CD4-positive, alpha-beta memory T cell (primary cell): ENCODE measurements around the gene CDC42EP5. TPM values are rescaled to one million over a fixed set of nuclear protein-coding genes. Genes with fewer than 3 reads are reported as not detected.
A peak's percentile ranks its signal among the peaks of the same experiment; 100 is the strongest.

ENCODE experiments used
- CTCF ChIA-PET: fragments of 350-600 bp; sonication (Branson Sonifier 250); formaldehyde crosslinking; loops from one replicate; lab custom pipeline; 2021; ENCODE audit warnings: inconsistent platforms; ENCODE audit not compliant: partially characterized antibody; lab: Charles Lee
- POLR2A ChIA-PET: fragments of 350-600 bp; sonication (Branson Sonifier 250); formaldehyde crosslinking; loops from one replicate; lab custom pipeline; 2021; ENCODE audit not compliant: partially characterized antibody; lab: Charles Lee
- DNase-seq, 5 donors: peaks; one replicate each; pipeline versions ENCODE4 v3.0.0 to v3.0.0-alpha.2; 2020 to 2022; ENCODE audit warnings: mixed read lengths in 1 of 5
- H3K27ac ChIP-seq: one replicate; pipeline ENCODE4 v1.7.0; 2013; ENCODE audit warnings: low read depth, low read length
- H3K27me3 ChIP-seq: 2 replicates; pipeline ENCODE4 v1.7.0; 2013; ENCODE audit warnings: mild to moderate bottlenecking, low read length, moderate library complexity; ENCODE audit not compliant: insufficient read depth
- H3K36me3 ChIP-seq: 2 replicates; pipeline ENCODE4 v1.7.0; 2013; ENCODE audit warnings: mild to moderate bottlenecking, low read length, moderate library complexity; ENCODE audit not compliant: insufficient read depth
- H3K4me1 ChIP-seq: 2 replicates; pipeline ENCODE4 v1.7.0; 2013; ENCODE audit warnings: mild to moderate bottlenecking, low read length, moderate library complexity; ENCODE audit not compliant: insufficient read depth
- H3K4me3 ChIP-seq, 2 donors: one replicate each; pipeline ENCODE4 v1.7.0; 2013; ENCODE audit warnings: low read length in 2 of 2, mild to moderate bottlenecking in 1 of 2
- H3K9me3 ChIP-seq, 2 donors: one replicate each; pipeline ENCODE4 v1.7.0; 2013; ENCODE audit warnings: low read length in 2 of 2, control low read depth in 1 of 2; ENCODE audit not compliant: control insufficient read depth in 1 of 2
- H3K27ac Mint-ChIP-seq, 7 donors: one replicate each; pipeline ENCODE4 v1.8.0; 2020 to 2021; ENCODE audit warnings: mixed read lengths in 7 of 7, mild to moderate bottlenecking in 6 of 7, inconsistent platforms in 3 of 7, moderate library complexity in 3 of 7
- H3K27me3 Mint-ChIP-seq, 2 donors: one replicate each; pipeline ENCODE4 v1.8.0; 2020 to 2021; ENCODE audit warnings: mixed read lengths in 2 of 2
- H3K36me3 Mint-ChIP-seq, 2 donors: one replicate each; pipeline ENCODE4 v1.8.0; 2020 to 2021; ENCODE audit warnings: mixed read lengths in 2 of 2, inconsistent platforms in 1 of 2, mild to moderate bottlenecking in 1 of 2
- H3K4me1 Mint-ChIP-seq, 4 donors: one replicate each; pipeline ENCODE4 v1.8.0; 2020 to 2021; ENCODE audit warnings: mixed read lengths in 4 of 4, mild to moderate bottlenecking in 1 of 4
- H3K4me3 Mint-ChIP-seq, 8 donors: one replicate each; pipeline ENCODE4 v1.8.0; 2020 to 2021; ENCODE audit warnings: mixed read lengths in 8 of 8, mild to moderate bottlenecking in 7 of 8, moderate library complexity in 6 of 8, inconsistent platforms in 3 of 8
- H3K9me3 Mint-ChIP-seq, 8 donors: one replicate each; pipeline ENCODE4 v1.8.0; 2020 to 2021; ENCODE audit warnings: mixed read lengths in 8 of 8, mild to moderate bottlenecking in 5 of 8, inconsistent platforms in 3 of 8, moderate library complexity in 1 of 8
- intact Hi-C: fragments of 100-400 bp; cut with micrococcal nuclease; formaldehyde crosslinking; loops from one replicate; pipeline ENCODE4 v1.15.1; 2023
- polyA plus RNA-seq, 2 donors: library from polyadenylated mRNA; unstranded; fragments of 300-500 nt; fragmentation: Illumina TruSeq; gene quantifications; one replicate each; pipeline ENCODE4 v1.2.3, GENCODE V29; 2021
- total RNA-seq, 2 experiments: library from RNA; stranded (reverse); gene quantifications; one replicate each; pipeline ENCODE4 v1.2.3, GENCODE V29; 2021

Gene CDC42EP5
- total and polyA plus RNA-seq, 4 experiments from 2014 or later = not detected

GRCh38 chr19:54436628-54437252 lies 36.4 kb downstream of the CDC42EP5 start:
- H3K27ac Mint-ChIP-seq = no peak overlapping the region
- POLR2A ChIA-PET = interaction anchor here (0.6 to 1.5 kb wide), 3 partner anchors 9 to 12 kb away, joined by 3 to 5 read pairs (median 5); partner anchors contain the start of gene LENG8

DNA sequence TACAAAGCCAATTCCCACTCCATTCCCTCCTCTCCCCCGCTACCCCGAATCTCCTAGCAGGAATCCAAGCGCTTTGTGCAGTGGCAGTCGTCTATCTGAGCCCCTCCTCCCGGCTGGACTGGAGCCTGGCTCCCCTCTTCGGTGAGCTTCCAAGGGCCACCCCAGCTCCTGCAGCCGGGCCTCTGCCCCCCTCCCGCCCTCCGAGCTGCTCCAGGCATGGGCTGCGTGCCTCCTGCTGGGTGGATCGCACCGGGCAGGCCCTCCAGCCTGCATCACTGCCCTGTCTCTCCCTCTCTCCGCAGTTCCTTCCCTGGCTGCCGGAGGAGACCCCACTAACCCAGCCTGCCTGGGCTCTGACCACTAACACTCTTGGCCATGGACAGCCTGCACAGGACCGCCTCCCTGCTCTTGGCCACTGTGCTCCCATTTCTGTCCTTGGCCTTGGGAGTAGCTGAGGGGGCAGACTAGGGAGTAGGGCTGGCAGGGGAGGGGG lies 37.0 kb downstream of the CDC42EP5 start:
- no peaks in the 10 kb centered on the region for H3K9me3 ChIP-seq
- no peaks in the 10 kb centered on the region for H3K36me3 ChIP-seq
- peak overlapping the region in 1 of 7 donors; percentile 8 for H3K27ac Mint-ChIP-seq
- no peak overlapping the region for H3K27ac ChIP-seq
- no peaks in the 10 kb centered on the region for H3K27me3 ChIP-seq
- peaks cover 2% of the 10 kb centered on the region for H3K4me1 ChIP-seq
- no peak overlapping the region for H3K4me3 ChIP-seq
- peaks cover 0 to 7% of the 10 kb centered on the region in 2 donors for H3K36me3 Mint-ChIP-seq
- POLR2A ChIA-PET = interaction anchor here (0.6 to 1.5 kb wide), 3 partner anchors 10 to 13 kb away, joined by 3 to 5 read pairs (median 5); partner anchors contain the start of gene LENG8
- H3K4me3 Mint-ChIP-seq = no peak overlapping the region
- peaks cover 0 to 2% of the 10 kb centered on the region in 2 donors for H3K27me3 Mint-ChIP-seq
- H3K4me1 Mint-ChIP-seq = peaks cover 10 to 39% (median 19%) of the 10 kb centered on the region in 4 donors
- intact Hi-C loops = no loop called here
- no peaks in the 10 kb centered on the region for H3K9me3 Mint-ChIP-seq
- CTCF ChIA-PET = interaction anchor here (0.7 kb wide), 1 partner anchor 239 kb away, joined by 4 read pairs; no protein-coding TSS in a partner anchor
- DNase-seq = no peak

More at GRCh38 chr19:54436628-54437252, 36.4 kb downstream of the CDC42EP5 start:
- Histone ChIP-seq H3K27me3 (no peaks in the 10 kb centered on the region), H3K4me1 (no peaks in the 10 kb centered on the region), H3K36me3 (no peaks in the 10 kb centered on the region), H3K4me3 (no peak overlapping the region), H3K9me3 (no peaks in the 10 kb centered on the region), H3K27ac (no peak overlapping the region)
- DNase-seq = no peak
- Mint-ChIP-seq H3K4me3 (no peak overlapping the region), H3K36me3 (peaks cover 0 to 8% of the 10 kb centered on the region in 2 donors), H3K27me3 (peaks cover 0 to 2% of the 10 kb centered on the region in 2 donors), H3K9me3 (no peaks in the 10 kb centered on the region), H3K4me1 (peaks cover 9 to 35% (median 18%) of the 10 kb centered on the region in 4 donors)
- intact Hi-C loops = no loop called here
- CTCF ChIA-PET = interaction anchor here (0.7 kb wide), 1 partner anchor 238 kb away, joined by 4 read pairs; no protein-coding TSS in a partner anchor

DNA sequence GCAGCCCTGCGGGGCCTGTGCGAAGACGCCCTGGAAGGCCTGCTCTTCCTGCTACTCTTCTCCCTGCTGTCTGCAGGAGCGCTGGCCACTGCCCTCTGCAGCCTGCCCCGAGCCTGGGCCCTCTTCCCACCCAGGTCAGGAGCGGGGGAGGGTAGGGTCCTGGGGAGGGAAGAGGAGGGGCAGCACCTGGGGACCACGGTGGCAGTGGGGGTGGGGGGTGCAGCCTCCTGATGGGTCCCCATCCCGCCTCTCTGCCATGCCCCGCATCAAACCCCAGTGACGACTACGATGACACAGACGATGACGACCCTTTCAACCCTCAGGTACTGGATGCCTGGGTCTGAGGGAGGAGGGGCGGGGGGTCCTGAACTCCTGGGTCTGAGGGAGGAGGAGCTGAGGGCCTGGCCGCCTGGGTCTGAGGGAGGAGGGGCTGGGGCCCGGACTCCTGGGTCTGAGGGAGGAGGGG lies 37.5 kb downstream of the CDC42EP5 start:
- Histone ChIP-seq H3K4me1 (peaks cover 7% of the 10 kb centered on the region), H3K9me3 (no peaks in the 10 kb centered on the region), H3K36me3 (no peaks in the 10 kb centered on the region), H3K27me3 (no peaks in the 10 kb centered on the region), H3K4me3 (no peak overlapping the region), H3K27ac (no peak overlapping the region)
- Mint-ChIP-seq H3K4me3 (no peak overlapping the region), H3K4me1 (peaks cover 10 to 41% (median 18%) of the 10 kb centered on the region in 4 donors), H3K9me3 (no peaks in the 10 kb centered on the region), H3K36me3 (peaks cover 0 to 6% of the 10 kb centered on the region in 2 donors), H3K27ac (no peak overlapping the region), H3K27me3 (peaks cover 0 to 2% of the 10 kb centered on the region in 2 donors)
- POLR2A ChIA-PET = interaction anchor here (1.2 to 1.5 kb wide), 2 partner anchors 12 to 13 kb away, joined by 5 read pairs; partner anchors contain the start of gene LENG8
- DNase-seq = no peak
- intact Hi-C loops = no loop called here
- CTCF ChIA-PET = no interaction called here

DNA sequence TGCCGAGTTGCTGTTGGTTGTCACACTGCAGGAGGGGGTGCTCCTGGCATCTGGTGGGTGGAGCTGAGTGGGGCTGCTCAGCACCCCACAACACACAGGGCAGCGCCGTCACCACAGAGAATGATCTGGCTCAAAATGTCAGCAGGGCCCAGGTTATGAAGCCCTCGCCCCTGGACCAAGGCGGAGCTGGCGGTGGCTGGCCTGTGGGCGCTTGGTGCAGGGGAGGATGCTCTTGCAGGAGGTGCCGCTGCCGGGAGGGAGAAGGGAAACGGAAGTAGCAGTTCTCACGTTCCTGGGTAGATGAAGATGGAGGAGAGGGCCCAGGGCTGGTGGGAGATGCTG lies 38.3 kb downstream of the CDC42EP5 start:
- ChIA-PET CTCF (no interaction called here), POLR2A (interaction anchor here (1.7 kb wide), 1 partner anchor 14 kb away, joined by 8 read pairs; the partner anchor contains the start of gene LENG8)
- Histone ChIP-seq H3K4me1 (peaks cover 13% of the 10 kb centered on the region), H3K9me3 (no peaks in the 10 kb centered on the region), H3K27me3 (no peaks in the 10 kb centered on the region), H3K27ac (no peak overlapping the region), H3K4me3 (no peak overlapping the region), H3K36me3 (no peaks in the 10 kb centered on the region)
- intact Hi-C loops = no loop called here
- no peaks in the 10 kb centered on the region for H3K9me3 Mint-ChIP-seq
- DNase-seq = no peak
- peaks cover 0 to 2% of the 10 kb centered on the region in 2 donors for H3K27me3 Mint-ChIP-seq
- peak overlapping the region in 4 of 7 donors; percentile 19 to 84 (median 60) for H3K27ac Mint-ChIP-seq
- peaks cover 10 to 41% (median 16%) of the 10 kb centered on the region in 4 donors for H3K4me1 Mint-ChIP-seq
- peaks cover 0 to 4% of the 10 kb centered on the region in 2 donors for H3K36me3 Mint-ChIP-seq
- H3K4me3 Mint-ChIP-seq = peak overlapping the region in 2 of 8 donors; percentile 38 to 39

DNA sequence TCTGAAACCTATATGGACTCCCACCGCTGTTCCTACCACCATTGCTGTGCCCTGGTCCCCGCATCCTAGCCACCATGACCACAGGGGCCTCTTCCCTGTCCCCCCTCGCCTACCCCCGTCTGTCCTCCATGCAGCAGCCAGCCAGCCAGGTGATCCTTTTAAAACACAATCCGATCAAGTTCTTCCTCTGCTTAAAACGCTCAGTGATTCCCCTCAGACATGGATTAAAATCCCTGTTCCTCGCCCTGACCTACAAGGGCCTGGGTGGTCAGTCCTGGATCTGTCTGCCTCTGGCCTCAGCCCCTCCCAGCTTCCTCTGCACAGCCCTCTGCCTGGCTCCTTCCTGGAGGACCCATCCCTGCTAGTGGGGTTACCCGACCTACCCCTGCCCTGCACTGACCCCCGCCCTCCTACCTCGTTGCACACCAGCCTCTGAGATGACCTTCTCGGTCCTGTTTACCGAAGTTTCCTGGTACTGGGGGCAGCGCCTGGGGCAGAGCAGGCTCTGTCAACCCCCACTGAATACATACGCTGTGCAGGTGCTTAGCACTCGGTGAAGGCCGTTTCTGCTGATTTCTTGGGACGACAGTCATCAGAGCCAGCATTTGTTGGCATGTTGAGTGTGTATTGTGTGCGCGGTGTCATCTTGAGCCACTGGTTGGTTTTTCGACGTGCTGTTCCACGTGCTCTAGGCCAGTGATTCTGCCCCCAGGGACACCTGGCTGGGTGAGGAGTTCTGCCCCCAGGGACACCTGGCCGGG lies 38.8 kb downstream of the CDC42EP5 start:
- Histone ChIP-seq H3K27me3 (no peaks in the 10 kb centered on the region), H3K36me3 (no peaks in the 10 kb centered on the region), H3K4me1 (peaks cover 13% of the 10 kb centered on the region), H3K4me3 (no peak overlapping the region), H3K27ac (no peak overlapping the region), H3K9me3 (no peaks in the 10 kb centered on the region)
- Mint-ChIP-seq H3K4me1 (peaks cover 10 to 41% (median 15%) of the 10 kb centered on the region in 4 donors), H3K9me3 (no peaks in the 10 kb centered on the region), H3K27me3 (peaks cover 0 to 4% of the 10 kb centered on the region in 2 donors), H3K4me3 (no peak overlapping the region), H3K36me3 (peaks cover 0 to 4% of the 10 kb centered on the region in 2 donors), H3K27ac (peak overlapping the region in 3 of 7 donors; percentile 48 to 66 (median 55))
- DNase-seq = no peak
- intact Hi-C loops = no loop called here
- ChIA-PET CTCF (no interaction called here), POLR2A (interaction anchor here (1.7 kb wide), 1 partner anchor 15 kb away, joined by 8 read pairs; the partner anchor contains the start of gene LENG8)

GRCh38 chr19:54433697-54434096 lies 39.4 kb downstream of the CDC42EP5 start:
- peaks cover 0 to 4% of the 10 kb centered on the region in 2 donors for H3K36me3 Mint-ChIP-seq
- Histone ChIP-seq H3K27me3 (peaks cover under 1% of the 10 kb centered on the region), H3K36me3 (no peaks in the 10 kb centered on the region), H3K9me3 (no peaks in the 10 kb centered on the region), H3K4me3 (no peak overlapping the region), H3K4me1 (peaks cover 13% of the 10 kb centered on the region), H3K27ac (no peak overlapping the region)
- intact Hi-C loops = no loop called here
- no peaks in the 10 kb centered on the region for H3K9me3 Mint-ChIP-seq
- CTCF ChIA-PET = no interaction called here
- peaks cover 0 to 5% of the 10 kb centered on the region in 2 donors for H3K27me3 Mint-ChIP-seq
- no peak for DNase-seq
- no peak overlapping the region for H3K27ac Mint-ChIP-seq
- peaks cover 10 to 41% (median 14%) of the 10 kb centered on the region in 4 donors for H3K4me1 Mint-ChIP-seq
- no peak overlapping the region for H3K4me3 Mint-ChIP-seq
- POLR2A ChIA-PET = interaction anchor here (1.7 kb wide), 1 partner anchor 15 kb away, joined by 8 read pairs; the partner anchor contains the start of gene LENG8
